H9 (cell line): Measurements from ENCODE around the gene TOR4A. TPM values are rescaled to one million over a fixed set of nuclear protein-coding genes. Genes with fewer than 3 reads are reported as not detected.
A peak's percentile ranks its signal among the peaks of the same experiment; 100 is the strongest.

Experiments used
- DNase-seq: peaks from one replicate; pipeline ENCODE4 v3.0.0-alpha.2; 2017
- H2AFZ ChIP-seq: one replicate; pipeline ENCODE4 v1.6.1; 2013; ENCODE audit warnings: mild to moderate bottlenecking, low read length, control low read depth, moderate library complexity
- H2AK5ac ChIP-seq: 2 replicates; pipeline ENCODE4 v1.6.1; 2013; ENCODE audit warnings: low read length, control low read depth, mixed read lengths; ENCODE audit not compliant: insufficient read length
- H2BK120ac ChIP-seq: one replicate; pipeline ENCODE4 v1.6.1; 2013; ENCODE audit warnings: low read depth, mild to moderate bottlenecking, low read length, control low read depth, inconsistent platforms; ENCODE audit not compliant: poor library complexity, severe bottlenecking
- H2BK12ac ChIP-seq: 2 replicates; pipeline ENCODE4 v1.6.1; 2013; ENCODE audit warnings: low read length, control low read depth, mixed read lengths, low read depth; ENCODE audit not compliant: insufficient read length
- H2BK15ac ChIP-seq: 2 replicates; pipeline ENCODE4 v1.6.1; 2013; ENCODE audit warnings: low read depth, low read length, control low read depth
- H2BK20ac ChIP-seq: one replicate; pipeline ENCODE4 v1.6.1; 2013; ENCODE audit warnings: low read depth, mild to moderate bottlenecking, low read length, control low read depth, inconsistent platforms; ENCODE audit not compliant: poor library complexity, severe bottlenecking
- H2BK5ac ChIP-seq: 2 replicates; pipeline ENCODE4 v1.6.1; 2013; ENCODE audit warnings: low read length, control low read depth, mixed read lengths; ENCODE audit not compliant: insufficient read length
- H3K14ac ChIP-seq: 2 replicates; pipeline ENCODE4 v1.6.1; 2013; ENCODE audit warnings: low read length, control low read depth; ENCODE audit not compliant: insufficient read depth
- H3K18ac ChIP-seq: 2 replicates; pipeline ENCODE4 v1.6.1; 2013; ENCODE audit warnings: low read depth, mild to moderate bottlenecking, mixed read lengths, low read length, control low read depth; ENCODE audit not compliant: insufficient read length
- H3K23ac ChIP-seq: 2 replicates; pipeline ENCODE4 v1.6.1; 2013; ENCODE audit warnings: low read length, control low read depth, mixed read lengths, low read depth; ENCODE audit not compliant: insufficient read length
- H3K23me2 ChIP-seq: 2 replicates; pipeline ENCODE4 v1.6.1; 2013; ENCODE audit warnings: low read depth, mild to moderate bottlenecking, mixed read lengths, low read length, control low read depth; ENCODE audit not compliant: insufficient read length, poor library complexity, severe bottlenecking
- H3K27ac ChIP-seq: 2 replicates; pipeline ENCODE4 v1.5.1; 2013; ENCODE audit warnings: low read length, control low read depth, mixed read lengths, low read depth; ENCODE audit not compliant: insufficient read length
- H3K27me3 ChIP-seq: 2 replicates; pipeline ENCODE4 v1.6.1; 2013; ENCODE audit warnings: low read length, control low read depth, inconsistent platforms; ENCODE audit not compliant: insufficient read depth
- H3K4ac ChIP-seq: 2 replicates; pipeline ENCODE4 v1.6.1; 2013; ENCODE audit warnings: low read depth, mild to moderate bottlenecking, control low read depth, inconsistent platforms, low read length, moderate library complexity
- H3K4me1 ChIP-seq: 2 replicates; pipeline ENCODE4 v1.6.1; 2013; ENCODE audit warnings: low read length, control low read depth, inconsistent platforms; ENCODE audit not compliant: insufficient read depth
- H3K4me2 ChIP-seq: 2 replicates; pipeline ENCODE4 v1.6.1; 2013; ENCODE audit warnings: low read length, control low read depth, mixed read lengths; ENCODE audit not compliant: insufficient read length, insufficient read depth
- H3K56ac ChIP-seq: 2 replicates; pipeline ENCODE4 v1.6.1; 2013; ENCODE audit warnings: low read depth, mild to moderate bottlenecking, mixed read lengths, low read length, control low read depth; ENCODE audit not compliant: insufficient read length
- H3K79me1 ChIP-seq: 2 replicates; pipeline ENCODE4 v1.6.1; 2013; ENCODE audit warnings: low read depth, mild to moderate bottlenecking, moderate library complexity, low read length, control low read depth, inconsistent platforms; ENCODE audit not compliant: insufficient read depth, poor library complexity, severe bottlenecking
- H3K79me2 ChIP-seq: 2 replicates; pipeline ENCODE4 v1.6.1; 2013; ENCODE audit warnings: low read length, control low read depth, inconsistent platforms; ENCODE audit not compliant: insufficient read depth
- H3K9ac ChIP-seq: 2 replicates; pipeline ENCODE4 v1.6.1; 2013; ENCODE audit warnings: low read length, control low read depth, mixed read lengths; ENCODE audit not compliant: insufficient read length; ENCODE audit errors: extremely low read depth
- H3K9me3 ChIP-seq: one replicate; pipeline ENCODE4 v1.6.1; 2013; ENCODE audit warnings: low read depth, low read length, inconsistent platforms; ENCODE audit not compliant: control insufficient read depth
- H3T11ph ChIP-seq: one replicate; pipeline ENCODE4 v1.6.1; 2013; ENCODE audit warnings: mild to moderate bottlenecking, low read length, control low read depth, inconsistent platforms
- H4K20me1 ChIP-seq: one replicate; pipeline ENCODE4 v1.6.1; 2013; ENCODE audit not compliant: control insufficient read depth, insufficient read length, insufficient read depth
- H4K5ac ChIP-seq: 2 replicates; pipeline ENCODE4 v1.6.1; 2013; ENCODE audit warnings: low read depth, mild to moderate bottlenecking, mixed read lengths, low read length, control low read depth; ENCODE audit not compliant: insufficient read length
- H4K8ac ChIP-seq: replicated peaks from 2 replicates; pipeline ENCODE4 v1.6.1; 2013; ENCODE audit warnings: low read length, control low read depth, mixed read lengths, low read depth; ENCODE audit not compliant: insufficient read length
- H4K91ac ChIP-seq: 2 replicates; pipeline ENCODE4 v1.6.1; 2013; ENCODE audit warnings: low read depth, mild to moderate bottlenecking, moderate library complexity, mixed read lengths, low read length, control low read depth; ENCODE audit not compliant: insufficient read length
- H3K27ac Mint-ChIP-seq, 3 experiments: 2 replicates in 2 of 3; 3 replicates in 1 of 3; pipeline ENCODE4 v1.8.0; 2020 to 2021; ENCODE audit warnings: mixed read lengths in 3 of 3, mild to moderate bottlenecking in 1 of 3, moderate library complexity in 1 of 3
- H3K27me3 Mint-ChIP-seq: 2 replicates; pipeline ENCODE4 v1.8.0; 2021; ENCODE audit warnings: low read depth, mild to moderate bottlenecking, moderate library complexity, mixed read lengths
- H3K36me3 Mint-ChIP-seq, 3 experiments: 2 replicates in 2 of 3; 3 replicates in 1 of 3; pipeline ENCODE4 v1.8.0; 2020 to 2021; ENCODE audit warnings: low read depth in 3 of 3, mixed read lengths in 3 of 3; ENCODE audit not compliant: insufficient read depth in 1 of 3
- H3K4me1 Mint-ChIP-seq, 2 experiments: 2 replicates each; pipeline ENCODE4 v1.8.0; 2020; ENCODE audit warnings: mixed read lengths in 2 of 2
- H3K4me3 Mint-ChIP-seq, 2 experiments: 2 replicates in 1 of 2; 3 replicates in 1 of 2; pipeline ENCODE4 v1.8.0; 2020 to 2021; ENCODE audit warnings: mild to moderate bottlenecking in 2 of 2, mixed read lengths in 2 of 2, moderate library complexity in 1 of 2
- H3K9me3 Mint-ChIP-seq, 2 experiments: 2 replicates in 1 of 2; 3 replicates in 1 of 2; pipeline ENCODE4 v1.8.0; 2020; ENCODE audit warnings: mild to moderate bottlenecking in 2 of 2, mixed read lengths in 2 of 2, moderate library complexity in 1 of 2
- WGBS: extraction: QIAGEN DNeasy Blood & Tissue Kit; methylation state at CpG from one replicate; pipeline ENCODE4 v1.1.7; 2013; ENCODE audit warnings: missing lambda C conversion rate, low lambda C conversion rate, mixed read lengths; ENCODE audit not compliant: insufficient read length; ENCODE audit errors: extremely low coverage; 5-methylcytosine and 5-hydroxymethylcytosine counted together
- total RNA-seq: library from RNA; stranded (reverse); gene quantifications from 2 replicates; pipeline ENCODE4 v1.2.1, GENCODE V29; 2021
- TF ChIP-seq, protein P1 (sequence below): fragments of 200-600 bp; sonication (generic); conservative IDR thresholded peaks from 3 replicates; pipeline ENCODE4 v1.8.0; 2021; ENCODE audit warnings: antibody characterized with exemption, mild to moderate bottlenecking

The TOR4A gene
- total RNA-seq, 1 experiment from 2014 or later = 6.2 TPM

DNA sequence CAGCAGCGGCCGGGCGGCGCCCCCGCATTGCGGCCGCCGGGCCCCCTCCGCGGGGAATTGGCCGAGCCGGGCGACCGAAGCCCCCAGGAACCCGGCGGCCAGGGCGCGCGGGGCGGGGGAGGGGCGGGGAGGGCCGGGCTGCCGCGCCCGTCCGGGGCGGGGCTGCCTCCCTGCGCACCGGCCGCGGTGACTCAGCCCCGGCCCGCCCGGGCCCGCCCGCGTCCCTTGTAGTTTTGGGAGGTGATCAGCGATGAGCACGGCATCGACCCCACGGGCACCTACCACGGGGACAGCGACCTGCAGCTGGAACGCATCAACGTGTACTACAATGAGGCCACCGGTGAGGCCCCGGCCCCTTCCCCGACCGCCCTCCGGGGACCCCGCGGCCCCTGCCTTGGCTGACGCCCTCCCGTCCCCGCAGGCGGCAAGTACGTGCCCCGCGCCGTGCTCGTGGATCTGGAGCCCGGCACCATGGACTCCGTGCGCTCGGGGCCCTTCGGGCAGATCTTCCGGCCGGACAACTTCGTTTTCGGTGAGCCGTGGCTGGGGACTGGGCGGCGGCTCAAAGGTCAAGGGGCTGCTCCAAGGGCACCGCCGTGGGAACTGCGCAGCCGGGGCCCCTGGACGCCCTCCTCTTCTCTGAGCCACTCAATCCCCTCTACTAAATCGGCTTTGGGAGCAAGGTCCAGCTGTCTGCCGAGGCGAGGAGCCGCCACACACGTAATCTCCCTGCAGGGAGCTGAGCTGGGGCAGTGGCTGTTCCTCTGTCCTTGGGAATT, 35.8 kb upstream of the TOR4A start:
- Histone ChIP-seq H3K56ac (no peak overlapping the region), H3K27me3 (no peaks in the 10 kb centered on the region), H3K4ac (no peak overlapping the region), H3K9ac (peak overlapping the region; percentile 53), H3K23ac (no peak overlapping the region), H3K14ac (no peak overlapping the region; the same call in 1 of the 2 replicates), H2BK15ac (no peak overlapping the region), H3K79me2 (no peaks in the 10 kb centered on the region), H3T11ph (no peak overlapping the region), H4K20me1 (peaks cover 3% of the 10 kb centered on the region), H4K91ac (no peak overlapping the region), H3K4me1 (peaks cover 3% of the 10 kb centered on the region; the same call in 1 of the 2 replicates), H4K8ac (no peak overlapping the region), H4K5ac (no peak overlapping the region), H3K23me2 (peaks cover 12% of the 10 kb centered on the region), H2BK120ac (no peak overlapping the region), H3K4me2 (peak overlapping the region; percentile 46), H3K27ac (no peak overlapping the region), H2BK12ac (no peak overlapping the region), H2AK5ac (no peak overlapping the region), H3K9me3 (no peaks in the 10 kb centered on the region), H3K18ac (no peak overlapping the region), H2BK5ac (no peak overlapping the region), H3K79me1 (no peaks in the 10 kb centered on the region), H2AFZ (no peak overlapping the region), H2BK20ac (no peak overlapping the region)
- peaks cover 24 to 37% of the 10 kb centered on the region in 2 experiments for H3K4me1 Mint-ChIP-seq
- peak overlapping the region; percentile 85 to 86 for H3K4me3 Mint-ChIP-seq
- peaks cover 19 to 26% (median 24%) of the 10 kb centered on the region in 3 experiments for H3K36me3 Mint-ChIP-seq
- TF ChIP-seq, protein P1, sequence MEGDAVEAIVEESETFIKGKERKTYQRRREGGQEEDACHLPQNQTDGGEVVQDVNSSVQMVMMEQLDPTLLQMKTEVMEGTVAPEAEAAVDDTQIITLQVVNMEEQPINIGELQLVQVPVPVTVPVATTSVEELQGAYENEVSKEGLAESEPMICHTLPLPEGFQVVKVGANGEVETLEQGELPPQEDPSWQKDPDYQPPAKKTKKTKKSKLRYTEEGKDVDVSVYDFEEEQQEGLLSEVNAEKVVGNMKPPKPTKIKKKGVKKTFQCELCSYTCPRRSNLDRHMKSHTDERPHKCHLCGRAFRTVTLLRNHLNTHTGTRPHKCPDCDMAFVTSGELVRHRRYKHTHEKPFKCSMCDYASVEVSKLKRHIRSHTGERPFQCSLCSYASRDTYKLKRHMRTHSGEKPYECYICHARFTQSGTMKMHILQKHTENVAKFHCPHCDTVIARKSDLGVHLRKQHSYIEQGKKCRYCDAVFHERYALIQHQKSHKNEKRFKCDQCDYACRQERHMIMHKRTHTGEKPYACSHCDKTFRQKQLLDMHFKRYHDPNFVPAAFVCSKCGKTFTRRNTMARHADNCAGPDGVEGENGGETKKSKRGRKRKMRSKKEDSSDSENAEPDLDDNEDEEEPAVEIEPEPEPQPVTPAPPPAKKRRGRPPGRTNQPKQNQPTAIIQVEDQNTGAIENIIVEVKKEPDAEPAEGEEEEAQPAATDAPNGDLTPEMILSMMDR = no peak
- no CpG with 5 or more reads among the region's 83 CpGs for WGBS
- DNase-seq = no peak
- peaks cover 11% of the 10 kb centered on the region for H3K27me3 Mint-ChIP-seq
- H3K27ac Mint-ChIP-seq = 0 out of 7 replicates have a peak overlapping the region, but pooled peaks of 1 of the 3 experiments have one; percentile 39
- H3K9me3 Mint-ChIP-seq = no peaks in the 10 kb centered on the region; a peak in 2 of 5 replicates
